ENCODE measurements around the gene ZNF606. TPM values are rescaled to one million over a fixed set of nuclear protein-coding genes. Genes with fewer than 3 reads are reported as not detected.

The ZNF606 gene
- total and polyA plus RNA-seq, 12 donors = 5.9 to 27.1 (median 15.3) TPM

DNA sequence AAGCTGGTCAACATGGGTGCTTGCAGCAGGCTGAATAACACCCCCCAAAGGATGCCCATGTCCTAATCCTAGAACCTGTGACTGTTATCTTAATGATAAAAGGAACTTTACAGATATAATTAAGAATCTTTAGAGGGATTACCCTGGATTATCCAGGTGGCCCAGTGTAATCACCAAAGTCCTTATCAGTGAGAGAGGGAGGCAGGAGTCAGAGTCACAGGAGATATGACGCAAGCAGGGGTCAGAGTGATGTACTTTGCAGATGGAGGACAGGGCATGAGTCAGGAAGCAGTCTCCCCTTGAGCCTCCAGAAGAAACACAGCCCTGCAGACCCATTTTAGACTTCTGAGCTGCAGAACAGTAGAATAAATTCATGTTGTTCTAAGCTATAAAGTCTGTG lies 9.8 kb downstream of the ZNF606 start:
- no peak overlapping the region for H3K4me3 ChIP-seq
- no peak for DNase-seq
- H3K36me3 ChIP-seq (replicated peaks in 1 of 2) = peaks cover 0 to 14% of the 10 kb centered on the region in 2 donors
- no peak overlapping the region for H3K27ac ChIP-seq
- H3K4me1 ChIP-seq (replicated peaks in 1 of 2) = no peaks in the 10 kb centered on the region
- H3K27me3 ChIP-seq = no peaks in the 10 kb centered on the region
- TF ChIP-seq POLR2A (IDR thresholded peaks at IDR 0.05) = no peak
- TF ChIP-seq, protein P1, sequence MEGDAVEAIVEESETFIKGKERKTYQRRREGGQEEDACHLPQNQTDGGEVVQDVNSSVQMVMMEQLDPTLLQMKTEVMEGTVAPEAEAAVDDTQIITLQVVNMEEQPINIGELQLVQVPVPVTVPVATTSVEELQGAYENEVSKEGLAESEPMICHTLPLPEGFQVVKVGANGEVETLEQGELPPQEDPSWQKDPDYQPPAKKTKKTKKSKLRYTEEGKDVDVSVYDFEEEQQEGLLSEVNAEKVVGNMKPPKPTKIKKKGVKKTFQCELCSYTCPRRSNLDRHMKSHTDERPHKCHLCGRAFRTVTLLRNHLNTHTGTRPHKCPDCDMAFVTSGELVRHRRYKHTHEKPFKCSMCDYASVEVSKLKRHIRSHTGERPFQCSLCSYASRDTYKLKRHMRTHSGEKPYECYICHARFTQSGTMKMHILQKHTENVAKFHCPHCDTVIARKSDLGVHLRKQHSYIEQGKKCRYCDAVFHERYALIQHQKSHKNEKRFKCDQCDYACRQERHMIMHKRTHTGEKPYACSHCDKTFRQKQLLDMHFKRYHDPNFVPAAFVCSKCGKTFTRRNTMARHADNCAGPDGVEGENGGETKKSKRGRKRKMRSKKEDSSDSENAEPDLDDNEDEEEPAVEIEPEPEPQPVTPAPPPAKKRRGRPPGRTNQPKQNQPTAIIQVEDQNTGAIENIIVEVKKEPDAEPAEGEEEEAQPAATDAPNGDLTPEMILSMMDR (IDR thresholded peaks at IDR 0.05) = no peak
- WGBS, 4 donors = 0 to 97% (median 92%) methylated on average over 1 of the region's 1 CpG
- intact Hi-C loops (cut with DNase I) = no loop called here
- H3K9me3 ChIP-seq (replicated peaks in 1 of 3) = peaks cover 0 to 80% (median 5%) of the 10 kb centered on the region in 3 donors

DNA sequence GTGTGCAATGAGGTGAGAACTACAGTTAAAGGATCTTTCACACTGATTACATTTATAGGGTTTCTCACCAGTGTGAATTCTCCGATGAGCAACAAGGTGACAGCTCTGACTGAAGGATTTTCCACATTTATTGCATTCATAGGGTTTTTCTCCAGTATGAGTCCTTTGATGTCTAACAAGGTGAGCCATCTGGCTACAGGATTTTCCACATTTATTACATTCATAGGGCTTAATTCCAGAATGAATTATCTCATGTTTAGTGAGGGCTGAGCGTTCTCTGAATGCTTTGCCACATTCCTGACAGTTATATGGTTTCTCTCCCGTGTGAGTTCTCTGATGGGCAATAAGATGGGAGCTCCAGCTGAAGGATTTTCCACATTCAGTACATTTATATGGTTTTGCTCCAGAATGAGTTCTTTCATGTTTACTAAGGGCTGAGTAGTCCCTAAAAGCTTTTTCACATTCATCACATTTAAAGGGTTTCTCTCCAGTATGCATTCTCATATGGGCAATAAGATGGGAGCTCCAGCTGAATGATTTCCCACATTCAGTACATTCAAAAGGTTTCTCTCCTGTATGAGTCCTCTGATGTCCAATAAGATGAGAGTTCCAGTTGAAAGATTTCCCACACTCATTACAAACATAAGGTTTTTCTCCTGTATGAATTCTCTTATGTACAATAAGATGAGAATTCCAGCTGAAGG lies 23.9 kb downstream of the ZNF606 start:
- Histone ChIP-seq H3K4me3 (peak overlapping the region in 1 of 4 donors; percentile 21), H3K27ac (no peak overlapping the region), H3K27me3 (no peaks in the 10 kb centered on the region), H3K36me3 (replicated peaks in 1 of 2) (peaks cover 0 to 39% of the 10 kb centered on the region in 2 donors), H3K9me3 (replicated peaks in 1 of 3) (peaks cover 22 to 98% (median 45%) of the 10 kb centered on the region in 3 donors), H3K4me1 (replicated peaks in 1 of 2) (no peaks in the 10 kb centered on the region)
- intact Hi-C loops (cut with DNase I) = loop anchor here in 1 of 2 donors (10.0 kb wide), 2 partner anchors 146 to 276 kb away; no protein-coding TSS in a partner anchor
- TF ChIP-seq POLR2A (IDR thresholded peaks at IDR 0.05) = no peak
- TF ChIP-seq, protein P1 (IDR thresholded peaks at IDR 0.05) = no peak
- no peak for DNase-seq
- WGBS, 4 donors = 97 to 99% (median 98%) methylated on average over 3 of the region's 3 CpGs

- no peak within 1 kb of the TSS for H3K4me3 ChIP-seq
- 82 to 97% (median 95%) methylated on average over 4 of the region's 4 CpGs for WGBS, 4 donors
- intact Hi-C loops (cut with DNase I) = loop anchor here in 1 of 2 donors (10.0 kb wide), 2 partner anchors 150 to 280 kb away; no protein-coding TSS in a partner anchor
- H3K27me3 ChIP-seq = no peaks in the 10 kb centered on the region
- TF ChIP-seq, protein P1 (IDR thresholded peaks at IDR 0.05) = no peak
- TF ChIP-seq POLR2A (IDR thresholded peaks at IDR 0.05) = no peak
- peaks cover 0 to 5% of the 10 kb centered on the region in 2 donors for H3K36me3 ChIP-seq (replicated peaks in 1 of 2)
- no peak within 1 kb of the TSS for H3K27ac ChIP-seq
- DNase-seq = no peak
- H3K4me1 ChIP-seq (replicated peaks in 1 of 2) = no peaks in the 10 kb centered on the region
- H3K9me3 ChIP-seq (replicated peaks in 1 of 3) = peaks cover 10 to 90% (median 25%) of the 10 kb centered on the region in 3 donors
Measured at GRCh38 chr19:57974434-57974833, 28.2 kb downstream of the ZNF606 start, which contains the start of gene C19orf18. C19orf18 (minus strand) TSS chr19:57974534; CDS start chr19:57974432, 102 bp downstream.

GRCh38 chr19:57964761-57965160 lies 37.9 kb downstream of the ZNF606 start:
- Histone ChIP-seq H3K4me1 (replicated peaks in 1 of 2) (no peaks in the 10 kb centered on the region), H3K9me3 (replicated peaks in 1 of 3) (peaks cover 0 to 30% (median 0%) of the 10 kb centered on the region in 3 donors), H3K4me3 (no peak overlapping the region), H3K27me3 (no peaks in the 10 kb centered on the region), H3K27ac (no peak overlapping the region), H3K36me3 (replicated peaks in 1 of 2) (no peaks in the 10 kb centered on the region)
- DNase-seq = no peak
- TF ChIP-seq POLR2A (IDR thresholded peaks at IDR 0.05) = no peak
- TF ChIP-seq, protein P1 (IDR thresholded peaks at IDR 0.05) = no peak
- intact Hi-C loops (cut with DNase I) = no loop called here
- 83 to 96% (median 94%) methylated on average over 8 of the region's 8 CpGs for WGBS, 4 donors
